HepG2 (cell line): ENCODE results near the gene VAC14. TPM values are rescaled to one million over a fixed set of nuclear protein-coding genes. Genes with fewer than 3 reads are reported as not detected.

Experiments
- RCOR2 ChIP-seq: IDR thresholded peaks from 2 replicates; pipeline ENCODE4 v1.6.1; 2016; ENCODE audit warnings: missing biosample characterization, missing genetic modification reagents
- SMYD3 ChIP-seq: sonication (generic); formaldehyde crosslinking; IDR thresholded peaks from 2 replicates; pipeline ENCODE4 v1.8.1; 2023; ENCODE audit warnings: mild to moderate bottlenecking, missing genetic modification reagents
- STAT6 ChIP-seq: sonication (generic); formaldehyde crosslinking; IDR thresholded peaks from 2 replicates; pipeline ENCODE4 v1.4.0; 2020; ENCODE audit warnings: missing genetic modification reagents, mild to moderate bottlenecking, borderline replicate concordance
- ZBTB40 ChIP-seq, 2 experiments: fragments of 450-650 bp in 1 of 2; sonication (generic) in 1 of 2; formaldehyde crosslinking in 1 of 2; IDR thresholded peaks; 2 replicates each; pipeline versions ENCODE4 v1.6.1 to v1.8.0; 2016 to 2022; ENCODE audit warnings: antibody characterized with exemption in 1 of 2, mild to moderate bottlenecking in 1 of 2, missing genetic modification reagents in 1 of 2
- ZGPAT ChIP-seq: IDR thresholded peaks from 2 replicates; pipeline ENCODE4 v1.6.1; 2016; ENCODE audit warnings: mild to moderate bottlenecking
- ZNF124 ChIP-seq: sonication (generic); formaldehyde crosslinking; IDR thresholded peaks from 2 replicates; pipeline ENCODE4 v1.4.0; 2020; ENCODE audit warnings: missing genetic modification reagents
- ZNF143 ChIP-seq: sonication (generic); formaldehyde crosslinking; IDR thresholded peaks from 2 replicates; pipeline ENCODE4 v1.4.0; 2020; ENCODE audit warnings: missing genetic modification reagents
- ZNF263 ChIP-seq: sonication (generic); formaldehyde crosslinking; IDR thresholded peaks from 2 replicates; pipeline ENCODE4 v1.4.0; 2020; ENCODE audit warnings: missing genetic modification reagents
- ZNF503 ChIP-seq: sonication (generic); formaldehyde crosslinking; IDR thresholded peaks from 2 replicates; pipeline ENCODE4 v1.4.0; 2020; ENCODE audit warnings: missing genetic modification reagents
- ZNF616 ChIP-seq: sonication (generic); formaldehyde crosslinking; IDR thresholded peaks from 2 replicates; pipeline ENCODE4 v1.5.0; 2020; ENCODE audit warnings: low read depth, mild to moderate bottlenecking, missing genetic modification reagents
- ZNF749 ChIP-seq: sonication (generic); formaldehyde crosslinking; IDR thresholded peaks from 2 replicates; pipeline ENCODE4 v1.8.0; 2022; ENCODE audit warnings: mild to moderate bottlenecking, missing genetic modification reagents, moderate library complexity, borderline replicate concordance
- polyA plus RNA-seq, 8 experiments: library from polyadenylated mRNA; depleted of rRNA in 3 of 8; stranded (reverse) in 7 of 8; unstranded in 1 of 8; fragments of >200 nt; fragmentation: Illumina TruSeq in 4 of 8; extraction: Trizol in 4 of 8; gene quantifications; 2 replicates each; pipeline versions ENCODE4 v1.2.1 to v1.2.3, GENCODE V29; 2011 to 2016; ENCODE audit warnings: low read depth in 4 of 8, missing spikeins in 1 of 8, mixed read lengths in 1 of 8; ENCODE audit not compliant: insufficient read depth in 1 of 8
- total RNA-seq, 5 experiments: library from RNA; depleted of rRNA; stranded (reverse); fragments of >200 nt; fragmentation: Illumina TruSeq; extraction: Trizol; gene quantifications; 2 replicates each; pipeline ENCODE4 v1.2.3, GENCODE V29; 2016; ENCODE audit warnings: low read depth in 1 of 5

Gene VAC14
- total and polyA plus RNA-seq, 2 of the 13 experiments (the other 11 are each of a cell fraction or from before 2014, with no cell fraction given): 23.5 to 24.6 TPM

- no peak; the same call in 1 of the 2 replicates for TF ChIP-seq ZNF503
- TF ChIP-seq ZNF124 (CRISPR knock-in tag): peak; percentile 8
- no peak for TF ChIP-seq ZNF143
- TF ChIP-seq ZNF749 (CRISPR knock-in tag): no peak
- TF ChIP-seq ZNF263 (CRISPR knock-in tag): no peak
- TF ChIP-seq ZGPAT: no peak
- TF ChIP-seq RCOR2: no peak
- TF ChIP-seq STAT6 (CRISPR knock-in tag): no peak
- TF ChIP-seq SMYD3 (CRISPR knock-in tag): no peak
- TF ChIP-seq ZNF616 (CRISPR knock-in tag): no peak; the same call in 1 of the 2 replicates
- no peak for TF ChIP-seq ZBTB40 (IDR thresholded peaks at IDR 0.05)
- TF ChIP-seq ZBTB40 (CRISPR knock-in tag; IDR thresholded peaks at IDR 0.05): no peak
Measured at GRCh38 chr16:70746040-70746707, 54.8 kb downstream of the VAC14 start (continued).
